SHP77 (cell line): ENCODE data around the gene USF3.
A peak's percentile ranks its signal among the peaks of the same experiment; 100 is the strongest.

Experiments
- DNase-seq, 2 experiments: peaks; one replicate each; lab custom pipeline; 2025; lab: John Stamatoyannopoulos, UW

The USF3 gene, protein sequence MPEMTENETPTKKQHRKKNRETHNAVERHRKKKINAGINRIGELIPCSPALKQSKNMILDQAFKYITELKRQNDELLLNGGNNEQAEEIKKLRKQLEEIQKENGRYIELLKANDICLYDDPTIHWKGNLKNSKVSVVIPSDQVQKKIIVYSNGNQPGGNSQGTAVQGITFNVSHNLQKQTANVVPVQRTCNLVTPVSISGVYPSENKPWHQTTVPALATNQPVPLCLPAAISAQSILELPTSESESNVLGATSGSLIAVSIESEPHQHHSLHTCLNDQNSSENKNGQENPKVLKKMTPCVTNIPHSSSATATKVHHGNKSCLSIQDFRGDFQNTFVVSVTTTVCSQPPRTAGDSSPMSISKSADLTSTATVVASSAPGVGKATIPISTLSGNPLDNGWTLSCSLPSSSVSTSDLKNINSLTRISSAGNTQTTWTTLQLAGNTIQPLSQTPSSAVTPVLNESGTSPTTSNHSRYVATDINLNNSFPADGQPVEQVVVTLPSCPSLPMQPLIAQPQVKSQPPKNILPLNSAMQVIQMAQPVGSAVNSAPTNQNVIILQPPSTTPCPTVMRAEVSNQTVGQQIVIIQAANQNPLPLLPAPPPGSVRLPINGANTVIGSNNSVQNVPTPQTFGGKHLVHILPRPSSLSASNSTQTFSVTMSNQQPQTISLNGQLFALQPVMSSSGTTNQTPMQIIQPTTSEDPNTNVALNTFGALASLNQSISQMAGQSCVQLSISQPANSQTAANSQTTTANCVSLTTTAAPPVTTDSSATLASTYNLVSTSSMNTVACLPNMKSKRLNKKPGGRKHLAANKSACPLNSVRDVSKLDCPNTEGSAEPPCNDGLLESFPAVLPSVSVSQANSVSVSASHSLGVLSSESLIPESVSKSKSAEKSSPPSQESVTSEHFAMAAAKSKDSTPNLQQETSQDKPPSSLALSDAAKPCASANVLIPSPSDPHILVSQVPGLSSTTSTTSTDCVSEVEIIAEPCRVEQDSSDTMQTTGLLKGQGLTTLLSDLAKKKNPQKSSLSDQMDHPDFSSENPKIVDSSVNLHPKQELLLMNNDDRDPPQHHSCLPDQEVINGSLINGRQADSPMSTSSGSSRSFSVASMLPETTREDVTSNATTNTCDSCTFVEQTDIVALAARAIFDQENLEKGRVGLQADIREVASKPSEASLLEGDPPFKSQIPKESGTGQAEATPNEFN (N-terminal part only)

GRCh38 chr3:113695786-113696645, at the start of gene USF3:
TSS of gene USF3 (minus strand) at chr3:113696642. CDS start at chr3:113674878, 21,764 bp downstream.
- peak in 1 of 2 experiments; percentile 56 for DNase-seq

- DNase-seq: peak; percentile 84 to 87
Observed at GRCh38 chr3:113745756-113746547, 49.5 kb upstream of the USF3 start, which contains the start of gene NAA50. TSS of gene NAA50 (minus strand) at chr3:113746249. CDS start at chr3:113745949, 300 bp downstream.

GRCh38 chr3:113744941-113745755, 48.7 kb upstream of the USF3 start:
- peak; percentile 43 to 72 for DNase-seq

DNA sequence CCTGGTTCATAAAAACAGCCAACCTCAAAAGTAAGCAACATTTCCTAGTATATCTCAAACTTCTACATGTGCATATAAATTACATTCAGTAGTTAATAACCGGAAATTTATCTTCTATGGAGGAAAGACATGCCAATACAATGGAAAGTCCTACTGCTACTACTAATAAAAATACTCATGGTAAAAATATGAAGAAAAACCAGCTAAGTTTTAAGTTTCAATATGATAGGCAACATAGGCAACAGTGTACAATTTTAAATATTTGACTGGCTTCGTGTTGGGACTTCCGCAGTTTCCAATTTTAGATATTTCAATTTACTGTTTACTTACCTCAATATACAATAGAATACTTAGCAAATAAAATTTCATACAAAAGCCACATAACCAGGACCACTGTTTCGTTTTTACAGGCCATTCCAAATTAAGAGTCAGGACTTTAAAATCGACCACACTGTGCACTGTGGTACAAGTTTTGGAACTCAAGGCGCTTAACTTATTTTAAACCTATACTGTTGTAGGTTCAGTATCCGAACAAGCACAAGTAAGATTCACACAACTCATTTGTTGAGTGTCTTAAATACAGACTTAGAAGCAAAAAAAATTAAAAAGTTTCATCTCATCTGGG, 46.7 kb upstream of the USF3 start:
- DNase-seq: no peak

GRCh38 chr3:113741620-113742019, 45.2 kb upstream of the USF3 start:
- DNase-seq: no peak

DNA sequence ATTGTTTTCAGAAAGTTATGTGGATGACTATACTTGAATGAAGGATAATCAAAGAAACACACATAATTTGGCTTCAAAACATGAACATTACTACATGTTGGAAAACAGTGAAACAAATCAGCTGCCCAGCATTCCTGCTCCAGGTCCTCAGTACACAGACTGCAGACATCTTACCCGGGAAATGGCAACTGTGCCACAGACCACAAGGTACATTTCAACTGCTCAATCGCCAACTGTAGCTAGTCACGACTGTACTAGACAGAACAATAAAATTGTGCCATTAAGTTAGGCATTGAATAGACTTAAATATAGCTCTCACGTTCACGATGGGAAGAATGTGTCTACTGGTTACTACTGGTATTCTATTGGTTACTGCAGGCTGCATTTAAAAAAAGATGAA, 44.6 kb upstream of the USF3 start:
- DNase-seq: no peak

GRCh38 chr3:113736548-113737089, 40.2 kb upstream of the USF3 start:
- DNase-seq: peak; percentile 11 to 16

- DNase-seq: no peak
Observed at GRCh38 chr3:113731694-113732093, 35.3 kb upstream of the USF3 start.

DNA sequence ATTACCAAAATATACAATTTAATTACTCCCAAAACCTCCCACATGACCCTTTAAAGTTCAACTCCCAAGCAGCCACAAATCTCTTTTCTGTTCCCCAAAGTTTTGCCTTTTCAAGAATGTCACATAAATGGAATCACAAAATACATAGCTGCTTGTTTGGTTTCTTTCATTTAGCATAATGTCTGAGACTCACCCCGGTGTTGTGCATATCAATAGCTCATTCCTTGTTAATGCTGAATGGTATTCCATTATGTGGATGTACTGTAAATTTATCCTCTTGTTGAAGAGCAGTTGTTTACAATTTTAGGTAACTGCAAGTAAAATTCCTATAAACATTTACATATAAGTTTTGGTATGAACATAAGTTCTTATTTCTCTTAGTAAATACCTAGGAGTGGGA, 34.1 kb upstream of the USF3 start:
- DNase-seq: no peak

DNA sequence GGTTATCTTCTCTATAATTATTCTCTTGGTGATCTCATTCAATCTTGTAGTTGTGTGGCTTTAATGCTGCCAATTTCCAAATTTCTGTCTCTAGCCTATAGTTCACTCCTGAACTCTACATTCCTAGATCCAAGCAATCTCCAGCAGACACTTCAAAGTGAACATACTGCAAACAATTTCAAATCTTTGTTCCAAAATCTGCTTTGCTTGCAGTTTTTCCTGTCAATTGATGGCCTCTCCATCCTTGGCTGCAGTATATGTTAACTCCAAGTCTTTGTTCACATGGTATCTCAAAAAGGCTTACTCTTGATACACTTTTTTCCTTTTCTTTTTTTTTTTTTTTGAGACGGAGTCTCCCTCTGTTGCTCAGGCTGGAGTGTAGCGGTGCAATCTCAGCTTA, 32.2 kb upstream of the USF3 start:
- no peak for DNase-seq

DNA sequence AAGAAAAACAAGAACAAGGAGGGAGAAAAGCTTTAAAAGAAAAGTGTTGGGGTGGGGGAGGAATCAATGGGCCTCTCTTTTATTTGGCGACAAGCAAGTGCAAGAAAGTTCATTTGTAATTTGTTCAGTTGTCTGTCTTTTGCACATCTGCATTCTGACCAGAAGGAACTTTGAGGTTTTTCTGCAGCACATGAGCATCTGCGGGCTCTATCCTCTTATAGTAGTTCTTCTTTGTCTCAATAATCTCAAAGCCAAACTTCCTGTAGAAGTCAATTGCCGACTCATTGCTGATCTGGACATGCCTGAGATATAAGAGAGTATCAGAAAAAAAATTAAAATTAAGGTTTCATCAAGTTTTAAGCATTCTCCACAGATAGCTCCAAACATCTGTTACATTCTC, 25.2 kb upstream of the USF3 start:
- DNase-seq: no peak

- no peak for DNase-seq
Observed at GRCh38 chr3:113719758-113720157, 23.3 kb upstream of the USF3 start.

- DNase-seq: no peak
Observed at GRCh38 chr3:113719294-113719693, 22.9 kb upstream of the USF3 start.

- no peak for DNase-seq
Observed at GRCh38 chr3:113717818-113718217, 21.4 kb upstream of the USF3 start.

DNA sequence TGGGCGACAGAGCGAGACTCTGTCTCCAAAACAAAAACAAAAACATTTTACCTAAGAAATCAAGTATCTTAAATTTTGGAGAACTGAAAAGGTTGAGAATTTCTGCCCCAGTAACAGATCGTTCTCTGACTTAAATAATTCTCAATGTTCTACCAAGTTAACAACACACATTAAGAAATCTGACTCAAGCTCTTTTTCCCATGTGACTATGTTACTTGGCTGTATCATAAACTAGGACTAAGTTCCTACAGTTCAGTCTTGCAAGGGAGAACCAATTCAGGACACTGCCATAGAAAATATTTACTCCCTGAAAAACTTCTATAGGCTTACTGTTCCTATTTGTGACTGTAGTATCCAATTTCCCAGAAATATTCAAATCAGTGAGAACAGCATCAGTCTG, 20.9 kb upstream of the USF3 start:
- no peak for DNase-seq

DNA sequence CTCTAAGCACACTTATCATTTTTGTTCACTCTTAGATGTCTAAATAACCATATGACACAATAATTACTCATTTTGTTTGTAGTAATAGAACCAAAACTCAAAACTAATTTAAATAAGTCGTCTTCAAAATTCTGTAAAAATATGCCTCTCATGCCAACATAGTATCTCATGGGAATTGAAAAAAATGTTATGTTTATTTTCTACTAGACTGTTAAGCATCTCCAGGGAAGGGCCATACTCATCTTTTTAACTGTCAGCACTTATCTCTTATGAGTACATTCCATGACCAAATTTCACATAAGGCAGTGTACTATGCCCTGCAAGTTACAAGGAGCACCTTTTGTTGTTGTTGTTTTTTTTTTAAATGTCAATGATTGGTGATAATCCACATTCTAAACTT, 18.3 kb upstream of the USF3 start:
- DNase-seq: no peak

DNA sequence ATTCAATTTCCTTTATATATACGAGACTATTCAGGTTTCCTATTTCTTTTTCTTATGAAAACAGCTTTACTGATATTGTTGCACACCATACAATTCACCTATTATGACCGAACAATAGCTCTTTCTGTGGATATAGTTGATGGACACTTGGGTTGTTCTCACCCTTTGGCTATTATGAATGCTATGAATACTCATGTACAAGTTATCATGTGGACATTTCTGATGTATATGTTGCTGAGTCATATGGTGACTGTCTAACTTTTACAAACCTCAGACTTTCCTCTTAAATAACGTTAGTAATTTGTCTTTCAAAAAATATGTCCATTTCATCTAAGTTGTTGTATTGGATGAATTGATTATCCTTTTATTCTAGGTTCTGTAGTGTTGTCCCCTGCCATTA, 15.7 kb upstream of the USF3 start:
- no peak for DNase-seq

GRCh38 chr3:113707835-113708234, 11.4 kb upstream of the USF3 start:
- DNase-seq: no peak

DNA sequence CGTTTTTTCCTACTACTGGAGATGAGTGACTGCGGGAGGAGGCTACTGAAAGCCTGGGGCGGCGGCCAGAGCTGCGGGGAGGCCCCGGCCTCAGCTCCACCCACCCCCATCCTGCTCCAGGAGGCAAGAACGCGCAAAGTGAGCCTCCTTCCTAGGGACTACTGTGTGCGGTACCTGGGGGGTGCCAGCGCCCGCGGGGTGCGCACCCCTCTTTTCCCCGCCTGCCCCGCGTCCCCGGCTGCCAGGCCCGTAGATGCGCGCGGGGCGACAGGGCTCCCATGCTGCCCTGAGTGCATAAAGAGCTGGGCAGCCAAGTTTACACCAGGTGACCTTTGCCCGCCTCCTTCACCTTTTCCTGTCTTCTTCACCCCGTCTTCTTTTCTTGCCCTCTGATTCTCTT, 2.5 kb upstream of the USF3 start:
- DNase-seq: no peak
